ENCODE measurements around the gene ZNF217. TPM values are rescaled to one million over a fixed set of nuclear protein-coding genes. Genes with fewer than 3 reads are reported as not detected.
"Not testable (repeated sequence)": the region's sequence is repeated elsewhere in the genome, so short reads cannot be mapped to it uniquely, and the experiment has no call there.

ZNF217 gene
- total RNA-seq, 1 donor, result 65.8 TPM

DNA sequence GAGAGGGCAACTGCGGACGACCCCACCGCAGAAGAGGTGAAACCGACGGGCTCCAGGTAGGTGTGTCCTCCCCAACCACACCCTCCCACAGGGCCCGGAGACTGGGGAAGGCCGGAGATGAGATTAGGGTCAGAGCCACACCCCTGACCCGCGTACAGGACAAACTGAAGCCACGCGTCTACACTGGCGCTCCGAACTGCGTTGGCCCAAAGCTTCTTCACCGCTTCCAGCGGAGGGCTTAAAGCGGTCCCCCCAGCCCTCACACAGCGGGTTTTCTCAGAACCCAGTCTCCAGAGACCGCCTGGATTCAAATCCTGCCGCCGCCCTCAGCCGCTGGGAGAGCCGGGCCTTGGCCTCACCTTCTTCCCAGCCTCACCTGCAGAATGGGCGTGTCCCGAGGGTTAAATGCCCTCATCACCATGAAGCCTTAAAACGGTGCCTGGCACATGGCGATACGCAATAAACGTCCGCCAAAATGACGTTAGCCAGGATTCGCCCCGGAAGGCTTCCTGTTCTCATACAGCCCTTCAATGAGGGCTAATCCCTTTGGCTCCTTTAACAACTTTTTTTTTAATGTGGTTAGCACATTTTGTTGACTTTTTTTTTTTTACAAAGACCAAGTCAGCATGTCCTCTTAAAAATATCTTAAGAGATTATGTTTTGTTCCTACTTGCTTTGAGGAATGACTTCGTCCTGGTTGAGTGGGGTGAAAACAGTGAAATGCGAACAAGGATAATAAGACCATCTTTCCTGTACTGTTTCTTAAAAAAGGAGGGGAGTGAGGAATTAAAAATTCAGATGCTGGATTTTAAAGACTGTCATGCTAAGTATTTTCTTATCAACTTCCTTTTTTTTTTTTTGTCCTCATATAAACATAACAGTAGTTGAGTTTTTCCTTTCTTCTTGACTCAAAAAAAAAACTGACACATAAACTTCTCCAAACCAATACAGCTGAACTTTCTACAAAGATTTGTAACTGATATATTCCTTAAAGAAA is 15.1 kb upstream of the ZNF217 start:
- Histone ChIP-seq H3K9me3 (ENCODE audit: low read depth, low read length) (no peaks in the 10 kb centered on the region), H3K27me3 (ENCODE audit: insufficient read depth, low read length) (no peaks in the 10 kb centered on the region), H3K4me3 (ENCODE audit: low read length) (peak overlapping the region; percentile 29), H3K4me1 (ENCODE audit: insufficient read depth, low read length) (peaks cover 42% of the 10 kb centered on the region)

DNA sequence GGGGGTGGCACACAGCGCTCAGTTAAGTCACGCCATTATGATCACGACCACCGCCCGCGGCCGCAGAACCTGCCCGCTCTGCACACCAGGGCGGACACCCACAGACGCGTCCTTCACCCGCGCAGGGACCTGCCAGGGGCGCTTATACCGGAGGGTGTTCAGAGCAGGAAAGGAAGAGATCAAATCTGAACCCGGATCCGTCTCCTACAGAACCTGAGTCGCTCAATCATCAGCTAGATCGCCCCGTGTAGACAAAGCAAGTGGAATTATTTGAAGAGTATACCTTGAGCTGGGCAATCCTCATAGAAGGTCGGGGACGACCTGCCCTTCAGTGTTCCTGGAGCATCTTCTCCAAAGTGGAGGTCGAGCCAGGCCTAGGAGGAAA is 14.4 kb upstream of the ZNF217 start:
- Histone ChIP-seq H3K27me3 (ENCODE audit: insufficient read depth, low read length) (no peaks in the 10 kb centered on the region), H3K4me3 (ENCODE audit: low read length) (no peak overlapping the region), H3K4me1 (ENCODE audit: insufficient read depth, low read length) (peaks cover 42% of the 10 kb centered on the region), H3K9me3 (ENCODE audit: low read depth, low read length) (no peaks in the 10 kb centered on the region)

- peaks cover 31% of the 10 kb centered on the region for H3K4me1 ChIP-seq (ENCODE audit: insufficient read depth, low read length)
- no peaks in the 10 kb centered on the region for H3K9me3 ChIP-seq (ENCODE audit: low read depth, low read length)
- no peak overlapping the region for H3K4me3 ChIP-seq (ENCODE audit: low read length)
- H3K27me3 ChIP-seq (ENCODE audit: insufficient read depth, low read length), result no peaks in the 10 kb centered on the region
Observed at GRCh38 chr20:53606364-53606985, 12.8 kb upstream of the ZNF217 start.

DNA sequence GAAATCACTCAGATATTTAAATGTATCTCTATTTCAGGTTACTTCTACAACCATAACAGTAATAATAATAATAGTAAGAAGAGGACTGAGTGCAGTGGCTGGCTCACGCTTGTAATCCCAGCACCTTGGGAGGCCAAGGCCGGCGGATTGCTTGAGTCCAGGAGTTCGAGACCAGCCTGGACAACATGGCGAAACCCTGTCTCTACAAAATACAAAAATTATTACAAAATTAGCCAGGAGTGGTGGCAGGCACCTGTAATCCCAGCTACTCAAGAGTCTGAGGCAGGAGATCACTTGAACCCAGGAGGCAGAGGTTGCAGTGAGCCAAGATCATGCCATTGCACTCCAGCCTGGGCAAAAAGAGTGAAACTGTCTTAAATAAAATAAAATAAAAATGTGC is 11.8 kb upstream of the ZNF217 start:
- peaks cover 22% of the 10 kb centered on the region for H3K4me1 ChIP-seq (ENCODE audit: insufficient read depth, low read length)
- H3K4me3 ChIP-seq (ENCODE audit: low read length); H3K27me3 ChIP-seq (ENCODE audit: insufficient read depth, low read length); H3K9me3 ChIP-seq (ENCODE audit: low read depth, low read length): not testable (repeated sequence)

DNA sequence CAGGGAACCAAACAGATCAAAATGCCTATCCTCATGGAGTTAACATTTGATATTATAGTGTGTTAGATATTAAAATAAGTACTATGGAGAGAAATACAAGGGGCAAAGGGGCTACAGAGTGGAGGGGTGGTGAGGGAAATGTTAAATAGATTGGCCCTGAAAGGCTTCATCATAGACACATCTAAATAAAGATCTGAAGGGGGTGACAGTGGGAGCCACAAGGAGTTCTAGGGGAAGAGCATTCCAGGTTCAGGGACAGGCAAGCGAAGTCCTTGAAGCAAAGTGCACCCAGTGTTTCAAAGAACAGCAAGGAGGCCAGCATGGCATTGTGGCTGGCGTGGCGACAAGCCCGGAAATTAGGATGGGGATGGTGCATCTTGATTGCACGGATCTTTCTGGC is 11.2 kb upstream of the ZNF217 start:
- H3K9me3 ChIP-seq (ENCODE audit: low read depth, low read length); H3K27me3 ChIP-seq (ENCODE audit: insufficient read depth, low read length); H3K4me3 ChIP-seq (ENCODE audit: low read length): not testable (repeated sequence)
- peaks cover 18% of the 10 kb centered on the region for H3K4me1 ChIP-seq (ENCODE audit: insufficient read depth, low read length)

DNA sequence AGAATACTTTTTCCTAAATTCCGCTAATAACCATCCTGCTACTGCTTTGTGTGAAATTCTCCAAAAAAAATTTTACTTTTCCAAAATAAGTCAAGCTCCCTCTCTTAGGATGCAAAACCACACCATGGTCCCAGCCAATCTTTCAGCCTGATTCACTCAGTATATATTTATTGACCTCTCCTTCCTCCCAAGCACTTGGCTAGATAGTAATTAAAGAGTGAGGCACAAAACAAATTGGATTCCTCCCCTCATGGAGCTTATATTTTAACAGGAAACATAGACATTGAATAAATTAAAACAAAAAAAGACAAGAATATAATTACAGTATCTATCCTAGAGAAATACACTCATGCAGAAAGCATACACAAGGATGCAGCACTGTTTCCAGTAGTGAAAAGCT is 9.0 kb upstream of the ZNF217 start:
- no peaks in the 10 kb centered on the region for H3K27me3 ChIP-seq (ENCODE audit: insufficient read depth, low read length)
- H3K4me3 ChIP-seq (ENCODE audit: low read length), result no peak overlapping the region
- H3K4me1 ChIP-seq (ENCODE audit: insufficient read depth, low read length), result peaks cover 10% of the 10 kb centered on the region
- no peaks in the 10 kb centered on the region for H3K9me3 ChIP-seq (ENCODE audit: low read depth, low read length)

GRCh38 chr20:53599910-53600632 is 6.4 kb upstream of the ZNF217 start:
- Histone ChIP-seq H3K4me3 (ENCODE audit: low read length) (no peak overlapping the region), H3K4me1 (ENCODE audit: insufficient read depth, low read length) (peaks cover 27% of the 10 kb centered on the region), H3K27me3 (ENCODE audit: insufficient read depth, low read length) (no peaks in the 10 kb centered on the region), H3K9me3 (ENCODE audit: low read depth, low read length) (no peaks in the 10 kb centered on the region)

GRCh38 chr20:53599378-53599777 is 5.7 kb upstream of the ZNF217 start:
- Histone ChIP-seq H3K9me3 (ENCODE audit: low read depth, low read length) (no peaks in the 10 kb centered on the region), H3K4me3 (ENCODE audit: low read length) (no peak overlapping the region), H3K4me1 (ENCODE audit: insufficient read depth, low read length) (peaks cover 27% of the 10 kb centered on the region), H3K27me3 (ENCODE audit: insufficient read depth, low read length) (no peaks in the 10 kb centered on the region)

DNA sequence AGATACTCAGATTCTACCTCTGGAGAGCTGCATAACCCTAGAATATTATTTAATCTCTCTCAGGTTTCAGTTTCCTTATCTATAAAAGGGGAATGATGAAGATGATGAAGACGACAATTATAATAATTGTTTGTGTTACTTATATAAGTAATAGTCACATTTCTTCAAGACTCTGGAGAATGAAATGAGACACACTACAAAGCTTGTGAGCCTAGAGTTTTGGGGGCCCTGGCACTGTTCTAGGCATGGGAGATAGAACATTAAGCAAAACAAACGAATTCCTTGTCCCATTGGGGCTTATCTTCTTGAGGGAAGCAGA is 5.4 kb upstream of the ZNF217 start:
- H3K27me3 ChIP-seq (ENCODE audit: insufficient read depth, low read length), result no peaks in the 10 kb centered on the region
- peaks cover 27% of the 10 kb centered on the region for H3K4me1 ChIP-seq (ENCODE audit: insufficient read depth, low read length)
- H3K4me3 ChIP-seq (ENCODE audit: low read length), result no peak overlapping the region
- no peaks in the 10 kb centered on the region for H3K9me3 ChIP-seq (ENCODE audit: low read depth, low read length)

DNA sequence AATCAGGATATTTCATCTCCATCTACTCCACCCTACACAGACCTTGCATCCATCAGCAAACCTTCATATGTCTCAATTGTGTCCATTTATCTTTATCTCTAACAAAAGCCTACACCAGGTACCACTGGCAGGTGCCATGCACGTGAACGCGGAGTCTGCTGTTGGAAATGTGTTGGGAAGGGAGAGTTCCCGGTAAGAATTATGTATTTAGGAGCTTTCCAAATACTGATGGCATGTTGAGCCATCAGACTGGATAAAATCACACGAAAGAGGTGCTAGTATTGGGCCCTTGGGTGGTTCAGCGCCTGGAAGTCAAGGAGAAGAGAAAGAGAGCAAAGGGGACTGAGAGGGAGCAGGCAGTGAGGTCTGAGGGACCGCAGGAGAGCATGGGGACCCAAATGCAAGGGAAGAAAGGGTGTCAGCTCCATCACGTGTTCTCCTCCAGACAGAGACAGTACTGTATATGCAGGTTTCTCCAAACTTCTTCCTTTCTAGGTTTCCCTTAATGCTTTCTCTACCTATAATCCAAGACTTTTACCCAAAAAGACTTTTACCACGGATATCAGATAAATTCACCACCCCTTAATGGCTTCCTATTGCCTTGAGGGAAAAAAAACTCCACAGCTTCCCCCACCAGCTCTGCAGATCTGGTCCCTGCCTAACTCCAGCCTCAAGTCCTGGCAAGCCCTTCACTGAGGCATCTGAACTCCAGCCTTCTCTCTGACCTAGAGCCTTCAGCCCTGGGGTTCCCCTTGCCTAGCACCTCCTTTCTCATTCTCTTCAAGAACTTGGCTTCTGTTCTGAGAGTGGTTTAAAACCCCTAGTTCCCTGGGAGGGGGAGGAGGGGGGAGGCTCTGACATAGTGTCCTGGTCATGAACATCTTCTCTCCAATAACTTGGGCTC is 4.8 kb upstream of the ZNF217 start:
- Histone ChIP-seq H3K4me1 (ENCODE audit: insufficient read depth, low read length) (peaks cover 27% of the 10 kb centered on the region), H3K27me3 (ENCODE audit: insufficient read depth, low read length) (no peaks in the 10 kb centered on the region), H3K9me3 (ENCODE audit: low read depth, low read length) (no peaks in the 10 kb centered on the region), H3K4me3 (ENCODE audit: low read length) (no peak overlapping the region)

GRCh38 chr20:53597521-53598120 is 4.0 kb upstream of the ZNF217 start:
- peaks cover 27% of the 10 kb centered on the region for H3K4me1 ChIP-seq (ENCODE audit: insufficient read depth, low read length)
- no peaks in the 10 kb centered on the region for H3K9me3 ChIP-seq (ENCODE audit: low read depth, low read length)
- no peak overlapping the region for H3K4me3 ChIP-seq (ENCODE audit: low read length)
- H3K27me3 ChIP-seq (ENCODE audit: insufficient read depth, low read length), result no peaks in the 10 kb centered on the region

DNA sequence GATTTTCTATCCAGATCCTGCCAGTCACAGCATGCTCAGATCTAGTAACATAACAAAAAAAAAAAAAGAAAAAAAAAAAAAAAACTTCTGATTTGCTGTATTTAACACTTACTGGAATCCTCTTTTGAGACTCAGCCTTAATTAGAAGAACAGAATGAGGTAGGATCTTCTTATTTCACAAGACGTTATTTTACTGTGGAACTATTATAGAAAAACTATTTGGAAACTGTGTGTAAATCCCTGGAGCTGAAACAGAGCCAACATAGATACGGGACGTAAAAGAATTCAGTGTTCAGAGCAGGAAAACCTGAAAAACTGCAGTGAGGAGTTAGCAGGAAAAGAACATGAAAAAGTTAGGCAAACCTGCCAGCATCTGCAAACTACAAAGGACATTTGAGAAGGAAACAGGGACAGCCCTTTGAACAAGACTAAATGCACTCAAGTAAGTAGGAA is 3.4 kb upstream of the ZNF217 start:
- H3K9me3 ChIP-seq (ENCODE audit: low read depth, low read length), result no peaks in the 10 kb centered on the region
- H3K4me1 ChIP-seq (ENCODE audit: insufficient read depth, low read length), result peaks cover 27% of the 10 kb centered on the region
- no peaks in the 10 kb centered on the region for H3K27me3 ChIP-seq (ENCODE audit: insufficient read depth, low read length)
- no peak overlapping the region for H3K4me3 ChIP-seq (ENCODE audit: low read length)

DNA sequence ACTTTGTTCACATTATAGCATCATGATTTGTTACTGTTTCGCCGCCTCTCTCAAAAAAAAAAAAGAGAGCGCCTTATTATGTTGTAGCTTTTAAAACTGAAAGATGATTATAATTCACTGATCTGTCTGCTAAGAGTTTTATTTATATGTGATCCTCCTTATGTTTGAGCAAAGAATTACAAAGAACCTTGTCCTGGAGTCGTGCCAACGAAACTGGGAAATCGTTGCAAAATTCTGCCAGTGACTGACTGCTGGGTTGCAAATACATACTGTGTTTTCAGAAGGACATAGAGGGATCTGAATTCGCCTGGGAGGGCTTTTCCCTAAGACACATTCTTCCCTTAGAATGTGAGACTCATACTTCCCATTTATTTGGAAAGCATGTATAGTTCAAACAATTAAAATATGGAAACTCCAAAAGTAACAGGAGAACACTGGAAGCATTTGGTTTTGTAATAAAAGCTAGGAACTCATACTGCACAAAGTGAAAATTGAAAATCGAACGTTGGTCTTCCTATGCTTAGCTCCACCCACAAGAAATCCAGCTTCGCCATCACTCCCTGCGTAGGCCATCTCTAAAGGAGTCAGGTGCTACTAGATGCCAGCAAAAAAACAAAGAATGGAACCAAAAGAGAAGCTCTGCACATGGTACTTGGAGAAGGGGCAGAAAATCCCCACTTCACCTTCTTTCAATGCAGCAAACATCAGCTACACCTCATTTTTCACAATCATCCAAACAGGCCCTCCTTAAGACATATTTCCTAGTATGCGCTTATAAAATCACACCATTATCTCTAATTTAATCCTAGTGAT is 2.8 kb upstream of the ZNF217 start:
- peaks cover 27% of the 10 kb centered on the region for H3K4me1 ChIP-seq (ENCODE audit: insufficient read depth, low read length)

More for the DNA sequence above, 2.8 kb upstream of the ZNF217 start:
- H3K9me3 ChIP-seq (ENCODE audit: low read depth, low read length); H3K27me3 ChIP-seq (ENCODE audit: insufficient read depth, low read length): not testable (repeated sequence)
- peak overlapping the region; percentile 12 for H3K4me3 ChIP-seq (ENCODE audit: low read length)

All from mononuclear cell (primary cell).